Lung (tissue), 12 donors: ENCODE measurements around the gene RCOR1. TPM values are rescaled to one million over a fixed set of nuclear protein-coding genes. Genes with fewer than 3 reads are reported as not detected.
"Not testable (repeated sequence)": the region's sequence is repeated elsewhere in the genome, so short reads cannot be mapped to it uniquely, and the experiment has no call there.

Experiments
- ATAC-seq: fragments of 200-7000 bp; cut with Tn5 transposase; one replicate; pipeline ENCODE4 v1.9.1; 2020; ENCODE audit warnings: moderate number of reproducible peaks; ENCODE audit not compliant: insufficient read depth, low FRiP score
- DNase-seq, 3 donors: peaks; one replicate each; pipeline ENCODE4 v3.0.0-alpha.2; 2013 to 2017
- H3K27ac ChIP-seq, 2 donors: one replicate each; pipeline ENCODE4 v1.5.1; 2013; ENCODE audit warnings: mild to moderate bottlenecking in 2 of 2, moderate library complexity in 2 of 2, control low read depth in 1 of 2, inconsistent platforms in 1 of 2, low read depth in 1 of 2, low read length in 1 of 2
- H3K27me3 ChIP-seq, 3 donors: one replicate each; pipeline ENCODE4 v1.5.1; 2013; ENCODE audit warnings: low read length in 2 of 3; ENCODE audit not compliant: control insufficient read depth in 3 of 3, insufficient read depth in 3 of 3
- H3K36me3 ChIP-seq, 4 donors: one replicate each; pipeline ENCODE4 v1.5.1; 2013; ENCODE audit warnings: low read length in 4 of 4, mild to moderate bottlenecking in 1 of 4, moderate library complexity in 1 of 4; ENCODE audit not compliant: control insufficient read depth in 4 of 4, insufficient read depth in 4 of 4
- H3K4me1 ChIP-seq, 5 donors: one replicate each; pipeline ENCODE4 v1.5.1; 2013; ENCODE audit warnings: low read length in 5 of 5, mild to moderate bottlenecking in 2 of 5, moderate library complexity in 1 of 5; ENCODE audit not compliant: control insufficient read depth in 5 of 5, insufficient read depth in 5 of 5
- H3K4me3 ChIP-seq: one replicate; pipeline ENCODE4 v1.5.1; 2013; ENCODE audit warnings: mild to moderate bottlenecking, control low read depth, moderate library complexity
- H3K9ac ChIP-seq, 2 donors: one replicate each; pipeline ENCODE4 v1.5.1; 2013; ENCODE audit warnings: low read length in 2 of 2, control low read depth in 1 of 2; ENCODE audit not compliant: insufficient read depth in 1 of 2
- H3K9me3 ChIP-seq, 4 donors: one replicate each; pipeline ENCODE4 v1.5.1; 2013; ENCODE audit warnings: low read length in 3 of 4, mild to moderate bottlenecking in 1 of 4, moderate library complexity in 1 of 4; ENCODE audit not compliant: control insufficient read depth in 4 of 4, insufficient read depth in 3 of 4
- CTCF ChIP-seq: IDR thresholded peaks from 2 replicates; pipeline ENCODE4 v1.5.1; 2012; ENCODE audit warnings: mild to moderate bottlenecking; ENCODE audit errors: control extremely low read depth, extremely low read depth
- WGBS, 2 donors: extraction: QIAGEN DNeasy Blood & Tissue Kit; methylation state at CpG; one replicate each; pipeline ENCODE4 v1.1.7; 2013; 5-methylcytosine and 5-hydroxymethylcytosine counted together
- polyA plus RNA-seq, 2 donors: library from polyadenylated mRNA; stranded (reverse); fragments of 200-250 nt; gene quantifications; one replicate each; pipeline ENCODE4 v1.2.1, GENCODE V29; 2013
- total RNA-seq, 2 donors: library from RNA; depleted of rRNA in 1 of 2; stranded (reverse); fragments of >200 nt in 1 of 2; gene quantifications; one replicate each; pipeline ENCODE4 v1.2.1, GENCODE V29; 2014 to 2021
- donor health status: control.
- donor health status: control.
- donor health status: Bipolar disorder and iron deficiency.
- donor health status: healthy.
- donor health status: DM: yes; HTN: yes; CAD: no.

The RCOR1 gene
- total and polyA plus RNA-seq, 4 donors: 7.9 to 63.9 (median 22.4) TPM

DNA sequence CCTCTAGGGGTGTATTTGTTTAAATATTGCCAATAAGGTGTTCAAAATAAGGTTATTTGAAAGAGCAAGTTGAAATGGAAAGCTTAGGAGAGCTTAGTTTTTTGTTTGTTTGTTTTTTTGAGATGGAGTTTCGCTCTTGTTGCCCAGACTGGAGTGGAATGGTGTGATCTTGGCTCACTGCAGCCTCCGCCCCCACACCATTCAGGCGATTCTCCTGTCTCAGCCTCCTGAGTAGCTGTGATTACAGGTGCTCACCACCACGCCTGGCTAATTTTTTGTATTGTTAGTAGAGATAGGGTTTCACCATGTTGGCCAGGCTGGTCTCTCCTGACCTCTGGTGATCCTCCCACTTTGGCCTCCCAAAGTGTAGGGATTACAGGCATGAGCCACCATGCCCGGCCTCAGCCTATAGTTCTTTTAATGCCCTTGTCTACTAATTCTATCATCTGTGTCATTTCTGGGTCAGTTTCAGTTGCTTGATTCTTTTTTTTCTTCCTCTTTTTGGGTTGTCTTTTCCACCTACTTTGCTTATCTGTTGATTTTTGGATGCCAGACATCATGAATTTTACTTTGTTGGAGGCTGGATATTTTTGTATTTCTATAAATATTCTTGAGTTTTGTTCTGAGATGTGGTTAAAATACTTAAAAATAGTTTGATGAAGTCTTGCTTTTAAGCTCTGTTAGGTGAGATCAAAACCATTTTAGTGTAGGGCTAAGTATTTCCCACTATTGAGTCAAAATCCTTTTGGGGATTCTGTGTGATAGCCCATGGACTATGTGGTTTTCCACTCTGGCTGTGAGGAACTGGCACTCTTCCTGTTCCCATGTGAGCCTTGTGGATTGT is 18.7 kb downstream of the RCOR1 start:
- no peak for DNase-seq
- no peak overlapping the region for H3K27ac ChIP-seq
- H3K9me3 ChIP-seq: no peaks in the 10 kb centered on the region
- no peak for TF ChIP-seq CTCF
- no peak for ATAC-seq
- no peaks in the 10 kb centered on the region for H3K27me3 ChIP-seq
- H3K4me1 ChIP-seq: peaks cover 0 to 3% (median 0%) of the 10 kb centered on the region in 5 donors
- H3K9ac ChIP-seq: no peak overlapping the region
- H3K36me3 ChIP-seq: peaks cover 0 to 4% (median 0%) of the 10 kb centered on the region in 4 donors
- no peak overlapping the region for H3K4me3 ChIP-seq
- WGBS, 2 donors: 81 to 86% methylated on average over 5 of the region's 5 CpGs

- ATAC-seq (no peak), DNase-seq (no peak)
- Histone ChIP-seq H3K27me3 (no peaks in the 10 kb centered on the region), H3K36me3 (no peaks in the 10 kb centered on the region), H3K4me3 (no peak overlapping the region), H3K27ac (no peak overlapping the region), H3K9ac (no peak overlapping the region), H3K9me3 (no peaks in the 10 kb centered on the region), H3K4me1 (peaks cover 0 to 15% (median 6%) of the 10 kb centered on the region in 5 donors)
- no peak for TF ChIP-seq CTCF
- WGBS, 2 donors: 89 to 94% methylated on average over 2 of the region's 2 CpGs
Observed at GRCh38 chr14:102616318-102616717, 23.9 kb downstream of the RCOR1 start.

DNA sequence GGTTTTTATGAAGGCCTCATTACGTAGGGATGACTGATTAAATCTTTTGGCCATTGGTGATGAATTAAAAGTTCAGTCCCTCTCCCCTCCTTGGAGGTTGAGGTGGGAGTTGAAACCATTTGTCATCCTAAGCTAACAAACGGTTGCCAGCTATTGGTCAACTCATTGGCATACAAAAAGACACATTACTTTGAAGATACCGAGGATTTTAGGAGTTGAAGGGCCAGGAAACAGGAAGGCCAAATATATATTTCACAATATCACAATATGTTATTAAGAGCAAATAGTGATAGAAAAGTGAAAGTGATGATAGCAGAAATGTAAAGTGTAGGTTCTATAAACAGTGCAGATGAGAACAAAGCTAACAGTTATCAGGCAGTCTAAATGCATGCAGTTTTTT is 24.4 kb downstream of the RCOR1 start:
- Histone ChIP-seq H3K4me1 (peaks cover 0 to 18% (median 3%) of the 10 kb centered on the region in 5 donors), H3K4me3 (no peak overlapping the region), H3K36me3 (peaks cover 0 to 2% (median 0%) of the 10 kb centered on the region in 4 donors), H3K27me3 (no peaks in the 10 kb centered on the region), H3K27ac (no peak overlapping the region), H3K9ac (peak overlapping the region in 1 of 2 donors; percentile 28), H3K9me3 (no peaks in the 10 kb centered on the region)
- ATAC-seq (no peak), DNase-seq (peak in 2 of 3 donors; percentile 21 to 58)
- TF ChIP-seq CTCF: no peak
- 20 to 26% methylated on average over 3 of the region's 3 CpGs for WGBS, 2 donors

DNA sequence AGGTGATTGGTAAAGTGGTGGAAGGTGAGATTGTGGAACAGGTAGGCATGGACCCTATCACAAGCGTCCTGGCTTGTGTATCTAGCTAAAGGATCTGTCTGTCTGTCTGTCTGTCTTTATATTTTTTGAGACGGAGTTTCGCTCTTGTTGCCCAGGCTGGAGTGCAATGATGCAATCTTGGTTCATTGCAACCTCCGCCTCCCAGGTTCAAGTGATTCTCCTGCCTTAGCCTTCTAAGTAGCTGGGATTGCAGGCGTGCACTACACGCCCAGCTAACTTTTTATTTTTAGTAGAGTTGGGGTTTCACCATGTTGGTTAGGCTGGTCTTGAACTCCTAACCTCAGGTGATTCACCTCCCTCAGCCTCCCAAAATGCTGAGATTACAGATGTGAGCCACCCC is 26.6 kb downstream of the RCOR1 start:
- Histone ChIP-seq H3K27ac (peak overlapping the region in 1 of 2 donors; percentile 31), H3K4me1 (peaks cover 0 to 20% (median 8%) of the 10 kb centered on the region in 5 donors)
- H3K9me3 ChIP-seq, DNase-seq, H3K27me3 ChIP-seq, ATAC-seq, H3K36me3 ChIP-seq, H3K9ac ChIP-seq, H3K4me3 ChIP-seq: not testable (repeated sequence)
- WGBS, 2 donors: 54 to 61% methylated on average over 6 of the region's 6 CpGs
